PC-3 (cell line): ENCODE data around the gene FAAP100.

Experiments used
- EZH2 ChIP-seq: fragments of 300-600 bp; sonication (generic); IDR thresholded peaks from one replicate; pipeline ENCODE4 v1.6.1; 2017; ENCODE audit warnings: antibody characterized with exemption, mild to moderate bottlenecking, low read length; ENCODE audit not compliant: unreplicated experiment
- TF ChIP-seq, protein P1 (sequence below): fragments of 300-600 bp; sonication (generic); conservative IDR thresholded peaks from 2 replicates; pipeline ENCODE4 v1.5.1; 2017; ENCODE audit warnings: antibody characterized with exemption, low read depth, mild to moderate bottlenecking, low read length

GRCh38 chr17:81509972-81510784, 42.0 kb downstream of the FAAP100 start:
- TF ChIP-seq, protein P1, sequence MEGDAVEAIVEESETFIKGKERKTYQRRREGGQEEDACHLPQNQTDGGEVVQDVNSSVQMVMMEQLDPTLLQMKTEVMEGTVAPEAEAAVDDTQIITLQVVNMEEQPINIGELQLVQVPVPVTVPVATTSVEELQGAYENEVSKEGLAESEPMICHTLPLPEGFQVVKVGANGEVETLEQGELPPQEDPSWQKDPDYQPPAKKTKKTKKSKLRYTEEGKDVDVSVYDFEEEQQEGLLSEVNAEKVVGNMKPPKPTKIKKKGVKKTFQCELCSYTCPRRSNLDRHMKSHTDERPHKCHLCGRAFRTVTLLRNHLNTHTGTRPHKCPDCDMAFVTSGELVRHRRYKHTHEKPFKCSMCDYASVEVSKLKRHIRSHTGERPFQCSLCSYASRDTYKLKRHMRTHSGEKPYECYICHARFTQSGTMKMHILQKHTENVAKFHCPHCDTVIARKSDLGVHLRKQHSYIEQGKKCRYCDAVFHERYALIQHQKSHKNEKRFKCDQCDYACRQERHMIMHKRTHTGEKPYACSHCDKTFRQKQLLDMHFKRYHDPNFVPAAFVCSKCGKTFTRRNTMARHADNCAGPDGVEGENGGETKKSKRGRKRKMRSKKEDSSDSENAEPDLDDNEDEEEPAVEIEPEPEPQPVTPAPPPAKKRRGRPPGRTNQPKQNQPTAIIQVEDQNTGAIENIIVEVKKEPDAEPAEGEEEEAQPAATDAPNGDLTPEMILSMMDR, result no peak
- TF ChIP-seq EZH2, result no peak
